ENCODE measurements around the gene MAEA.
A peak's percentile ranks its signal among the peaks of the same experiment; 100 is the strongest.

Gene MAEA

DNA sequence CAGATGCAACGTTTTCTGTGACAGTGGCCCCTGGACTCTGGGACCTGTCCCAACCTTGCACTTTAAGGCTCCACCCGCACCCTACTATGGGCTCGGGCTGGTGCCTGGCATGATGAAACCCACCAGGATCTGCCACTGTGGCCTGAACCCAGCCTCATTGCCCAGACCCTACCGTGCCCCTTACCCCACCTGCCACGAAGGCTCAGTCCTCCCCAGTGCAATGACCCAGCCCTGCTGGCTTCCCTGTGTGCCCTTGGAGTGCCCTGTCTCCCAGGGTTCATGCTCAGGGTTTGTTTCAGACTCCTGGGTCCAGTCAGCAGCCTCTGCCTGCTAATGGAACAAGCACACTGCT lies 60.5 kb downstream of the MAEA start:
- Histone ChIP-seq H3K36me3 (ENCODE audit: control insufficient read depth in 1 of 2, insufficient read depth in 2 of 2, low read depth in 1 of 2, low read length in 2 of 2) (peaks cover 41 to 48% of the 10 kb centered on the region in 2 experiments), H4K8ac (ENCODE audit: low read length) (no peak overlapping the region), H3K4ac (ENCODE audit: low read depth in 1 of 2, low read length in 2 of 2) (peak overlapping the region in 1 of 2 experiments; percentile 6), H3K9me3 (ENCODE audit: control insufficient read depth, low read length) (no peaks in the 10 kb centered on the region), H3K14ac (ENCODE audit: low read length in 2 of 2) (no peak overlapping the region), H3K18ac (ENCODE audit: low read depth in 1 of 2, low read length in 2 of 2) (no peak overlapping the region), H3K4me2 (ENCODE audit: low read length, poor library complexity, severe bottlenecking) (no peak overlapping the region), H2BK120ac (ENCODE audit: low read depth, low read length) (no peak overlapping the region), H2BK15ac (ENCODE audit: low read depth, poor library complexity, severe bottlenecking) (no peak overlapping the region), H3K9ac (ENCODE audit: low read length) (peak overlapping the region; percentile 43), H3K79me1 (replicated peaks; ENCODE audit: low read length, poor library complexity, severe bottlenecking) (peaks cover 35% of the 10 kb centered on the region), H2BK5ac (ENCODE audit: low read depth, low read length, poor library complexity, severe bottlenecking) (no peak overlapping the region), H3K27ac (ENCODE audit: low read length, poor library complexity, severe bottlenecking) (no peak overlapping the region), H2AK5ac (ENCODE audit: low read length, severe bottlenecking) (no peak overlapping the region), H3K23ac (ENCODE audit: low read length in 2 of 2) (peak overlapping the region in 1 of 2 experiments; percentile 35), H2AFZ (ENCODE audit: low read depth, low read length) (no peak overlapping the region), H3K27me3 (ENCODE audit: control insufficient read depth in 1 of 2, insufficient read depth in 1 of 2, low read length in 2 of 2) (no peaks in the 10 kb centered on the region), H2BK12ac (ENCODE audit: low read length in 2 of 2) (peak overlapping the region; percentile 18 to 32), H3K4me1 (ENCODE audit: control insufficient read depth, insufficient read depth, low read depth, low read length) (peaks cover 28% of the 10 kb centered on the region), H4K91ac (ENCODE audit: low read length) (no peak overlapping the region), H3K4me3 (ENCODE audit: insufficient read depth in 1 of 2, low read depth in 1 of 2, low read length in 2 of 2) (no peak overlapping the region)
- no peak for DNase-seq
- 93% methylated on average over 5 of the region's 5 CpGs for WGBS

DNA sequence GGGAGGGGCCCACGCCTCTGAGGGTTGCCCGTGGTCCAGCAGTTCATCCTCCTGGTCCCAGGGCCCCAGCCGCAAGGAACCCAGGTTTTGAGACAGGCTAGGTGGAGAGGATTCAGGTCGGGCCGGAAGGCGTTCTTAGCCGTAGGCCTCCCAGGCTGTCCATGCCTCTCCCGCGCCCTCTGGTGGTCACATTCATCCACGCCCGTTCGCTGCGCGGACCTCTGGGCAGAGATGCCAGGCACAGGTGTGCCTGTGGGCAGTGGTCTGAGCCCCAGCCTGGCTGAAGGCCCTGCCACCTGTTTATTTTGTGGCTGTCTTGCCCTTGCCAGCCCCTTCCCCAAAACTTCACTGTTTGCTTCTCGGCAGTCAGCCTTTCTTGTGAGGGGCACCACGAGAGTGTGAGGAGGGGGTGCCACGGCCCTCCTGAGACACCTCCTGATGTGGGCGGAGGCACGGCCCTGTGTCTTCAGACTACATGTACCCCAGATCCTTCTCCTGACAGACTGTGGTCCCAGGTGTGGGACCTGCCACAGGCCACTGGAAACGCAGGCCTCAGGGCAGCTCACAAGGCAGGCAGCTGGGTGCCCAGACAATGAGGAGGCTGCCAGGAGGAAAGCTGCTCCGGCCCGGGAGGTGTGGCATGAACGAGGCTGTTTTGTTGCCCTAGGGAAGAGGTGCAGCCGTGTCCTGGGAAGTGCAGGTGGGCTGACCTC lies 62.3 kb downstream of the MAEA start:
- DNase-seq: peak; percentile 72
- Histone ChIP-seq H3K9me3 (ENCODE audit: control insufficient read depth, low read length) (no peaks in the 10 kb centered on the region), H3K4me3 (ENCODE audit: insufficient read depth in 1 of 2, low read depth in 1 of 2, low read length in 2 of 2) (no peak overlapping the region), H4K8ac (ENCODE audit: low read length) (peak overlapping the region; percentile 20), H2AK5ac (ENCODE audit: low read length, severe bottlenecking) (no peak overlapping the region), H2BK120ac (ENCODE audit: low read depth, low read length) (no peak overlapping the region), H3K36me3 (ENCODE audit: control insufficient read depth in 1 of 2, insufficient read depth in 2 of 2, low read depth in 1 of 2, low read length in 2 of 2) (peaks cover 55 to 66% of the 10 kb centered on the region in 2 experiments), H3K4me2 (ENCODE audit: low read length, poor library complexity, severe bottlenecking) (no peak overlapping the region), H2AFZ (ENCODE audit: low read depth, low read length) (peak overlapping the region; percentile 62), H3K27me3 (ENCODE audit: control insufficient read depth in 1 of 2, insufficient read depth in 1 of 2, low read length in 2 of 2) (no peaks in the 10 kb centered on the region), H3K27ac (ENCODE audit: low read length, poor library complexity, severe bottlenecking) (no peak overlapping the region), H3K9ac (ENCODE audit: low read length) (peak overlapping the region; percentile 59), H3K4me1 (ENCODE audit: control insufficient read depth, insufficient read depth, low read depth, low read length) (peaks cover 23% of the 10 kb centered on the region), H3K4ac (ENCODE audit: low read depth in 1 of 2, low read length in 2 of 2) (no peak overlapping the region), H2BK12ac (ENCODE audit: low read length in 2 of 2) (no peak overlapping the region), H3K14ac (ENCODE audit: low read length in 2 of 2) (no peak overlapping the region), H3K18ac (ENCODE audit: low read depth in 1 of 2, low read length in 2 of 2) (peak overlapping the region in 1 of 2 experiments; percentile 3), H2BK5ac (ENCODE audit: low read depth, low read length, poor library complexity, severe bottlenecking) (no peak overlapping the region), H4K91ac (ENCODE audit: low read length) (no peak overlapping the region), H2BK15ac (ENCODE audit: low read depth, poor library complexity, severe bottlenecking) (no peak overlapping the region), H3K23ac (ENCODE audit: low read length in 2 of 2) (no peak overlapping the region), H3K79me1 (replicated peaks; ENCODE audit: low read length, poor library complexity, severe bottlenecking) (peaks cover 41% of the 10 kb centered on the region)
- WGBS: 39% methylated on average over 24 of the region's 24 CpGs

DNA sequence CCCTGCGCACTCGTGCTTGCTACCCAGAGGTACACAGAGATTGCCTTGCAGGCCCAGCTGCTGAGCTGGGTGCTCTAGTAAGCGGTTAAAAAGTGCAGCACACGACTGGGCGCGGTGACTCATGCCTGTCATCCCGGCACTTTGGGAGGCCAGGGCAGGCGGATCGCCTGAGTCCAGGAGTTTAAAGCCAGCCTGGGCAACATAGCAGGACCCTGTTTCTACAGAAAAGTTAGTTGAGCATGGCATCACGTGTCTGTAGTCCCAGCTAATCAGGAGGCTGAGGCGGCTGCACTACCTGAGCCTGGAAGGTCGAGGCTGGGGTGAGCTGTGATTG lies 62.8 kb downstream of the MAEA start:
- 80% methylated on average over 12 of the region's 12 CpGs for WGBS
- DNase-seq: no peak
- no peak overlapping the region for H2BK12ac ChIP-seq (ENCODE audit: low read length in 2 of 2)
- no peak overlapping the region for H3K14ac ChIP-seq (ENCODE audit: low read length in 2 of 2)
- H3K4ac ChIP-seq (ENCODE audit: low read depth in 1 of 2, low read length in 2 of 2): no peak overlapping the region
- no peak overlapping the region for H3K27ac ChIP-seq (ENCODE audit: low read length, poor library complexity, severe bottlenecking)
- no peak overlapping the region for H2BK15ac ChIP-seq (ENCODE audit: low read depth, poor library complexity, severe bottlenecking)
- H2BK120ac ChIP-seq (ENCODE audit: low read depth, low read length): no peak overlapping the region
- H2AK5ac ChIP-seq (ENCODE audit: low read length, severe bottlenecking): no peak overlapping the region
- peaks cover 45% of the 10 kb centered on the region for H3K79me1 ChIP-seq (replicated peaks; ENCODE audit: low read length, poor library complexity, severe bottlenecking)
- no peak overlapping the region for H2AFZ ChIP-seq (ENCODE audit: low read depth, low read length)
- H3K4me3 ChIP-seq (ENCODE audit: insufficient read depth in 1 of 2, low read depth in 1 of 2, low read length in 2 of 2): no peak overlapping the region
- H3K4me2 ChIP-seq (ENCODE audit: low read length, poor library complexity, severe bottlenecking): no peak overlapping the region
- no peak overlapping the region for H4K8ac ChIP-seq (ENCODE audit: low read length)
- no peaks in the 10 kb centered on the region for H3K27me3 ChIP-seq (ENCODE audit: control insufficient read depth in 1 of 2, insufficient read depth in 1 of 2, low read length in 2 of 2)
- H3K23ac ChIP-seq (ENCODE audit: low read length in 2 of 2): no peak overlapping the region
- peaks cover 59 to 71% of the 10 kb centered on the region in 2 experiments for H3K36me3 ChIP-seq (ENCODE audit: control insufficient read depth in 1 of 2, insufficient read depth in 2 of 2, low read depth in 1 of 2, low read length in 2 of 2)
- H2BK5ac ChIP-seq (ENCODE audit: low read depth, low read length, poor library complexity, severe bottlenecking): no peak overlapping the region
- H3K4me1 ChIP-seq (ENCODE audit: control insufficient read depth, insufficient read depth, low read depth, low read length): peaks cover 23% of the 10 kb centered on the region
- no peaks in the 10 kb centered on the region for H3K9me3 ChIP-seq (ENCODE audit: control insufficient read depth, low read length)
- H3K18ac ChIP-seq (ENCODE audit: low read depth in 1 of 2, low read length in 2 of 2): no peak overlapping the region
- H3K9ac ChIP-seq (ENCODE audit: low read length): no peak overlapping the region
- H4K91ac ChIP-seq (ENCODE audit: low read length): no peak overlapping the region

DNA sequence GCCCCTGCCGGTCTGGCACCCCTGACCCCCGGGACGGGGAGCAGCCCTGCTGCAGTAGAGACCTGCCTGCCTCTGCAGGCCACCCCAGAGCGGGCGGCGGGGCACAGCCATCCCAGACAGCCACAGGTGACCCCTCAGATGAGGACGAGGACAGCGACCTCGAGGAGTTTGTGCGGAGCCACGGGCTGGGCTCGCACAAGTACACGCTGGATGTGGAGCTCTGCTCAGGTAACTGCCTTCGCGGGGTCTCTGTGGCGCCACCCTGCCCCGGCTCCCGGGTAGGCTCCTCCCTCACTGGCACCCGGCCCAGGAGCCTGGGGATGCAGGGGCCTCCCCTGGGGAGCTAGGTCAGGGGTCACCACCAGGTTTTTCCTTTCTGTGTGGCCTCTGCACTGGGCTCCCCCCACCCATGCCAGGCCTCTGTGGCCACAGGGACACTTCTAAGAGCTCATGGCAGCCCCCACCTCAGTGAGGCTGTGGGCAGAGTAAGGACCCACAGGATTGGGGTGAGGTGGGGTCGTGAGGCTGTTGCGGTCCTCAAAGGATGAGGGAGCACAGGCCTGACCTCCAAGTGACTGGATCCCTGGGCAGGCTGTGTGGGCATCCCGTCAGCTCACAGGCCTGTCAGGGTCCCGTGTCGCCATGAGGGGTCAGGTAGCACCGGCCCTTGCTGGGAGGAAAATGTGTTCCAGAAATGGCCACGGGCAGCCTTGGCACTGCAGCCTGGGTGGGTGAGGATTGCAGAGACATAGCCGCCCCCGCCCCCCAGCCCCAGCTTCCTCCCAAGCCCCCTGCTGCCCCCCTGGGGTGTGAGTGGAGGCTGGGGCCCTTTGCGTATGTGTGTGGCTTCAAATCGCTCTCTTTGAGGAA lies 63.7 kb downstream of the MAEA start:
- no peak overlapping the region for H4K91ac ChIP-seq (ENCODE audit: low read length)
- H2BK12ac ChIP-seq (ENCODE audit: low read length in 2 of 2): no peak overlapping the region
- no peak overlapping the region for H3K4ac ChIP-seq (ENCODE audit: low read depth in 1 of 2, low read length in 2 of 2)
- H3K23ac ChIP-seq (ENCODE audit: low read length in 2 of 2): no peak overlapping the region
- H3K36me3 ChIP-seq (ENCODE audit: control insufficient read depth in 1 of 2, insufficient read depth in 2 of 2, low read depth in 1 of 2, low read length in 2 of 2): peaks cover 63 to 80% of the 10 kb centered on the region in 2 experiments
- 94% methylated on average over 28 of the region's 30 CpGs for WGBS
- DNase-seq: no peak
- H2BK120ac ChIP-seq (ENCODE audit: low read depth, low read length): no peak overlapping the region
- H3K27me3 ChIP-seq (ENCODE audit: control insufficient read depth in 1 of 2, insufficient read depth in 1 of 2, low read length in 2 of 2): no peaks in the 10 kb centered on the region
- no peak overlapping the region for H3K4me2 ChIP-seq (ENCODE audit: low read length, poor library complexity, severe bottlenecking)
- H2BK5ac ChIP-seq (ENCODE audit: low read depth, low read length, poor library complexity, severe bottlenecking): no peak overlapping the region
- H3K14ac ChIP-seq (ENCODE audit: low read length in 2 of 2): no peak overlapping the region
- H3K4me3 ChIP-seq (ENCODE audit: insufficient read depth in 1 of 2, low read depth in 1 of 2, low read length in 2 of 2): no peak overlapping the region
- no peak overlapping the region for H2AK5ac ChIP-seq (ENCODE audit: low read length, severe bottlenecking)
- H4K8ac ChIP-seq (ENCODE audit: low read length): no peak overlapping the region
- no peak overlapping the region for H3K9ac ChIP-seq (ENCODE audit: low read length)
- H3K27ac ChIP-seq (ENCODE audit: low read length, poor library complexity, severe bottlenecking): no peak overlapping the region
- no peak overlapping the region for H2BK15ac ChIP-seq (ENCODE audit: low read depth, poor library complexity, severe bottlenecking)
- no peak overlapping the region for H2AFZ ChIP-seq (ENCODE audit: low read depth, low read length)
- H3K79me1 ChIP-seq (replicated peaks; ENCODE audit: low read length, poor library complexity, severe bottlenecking): peaks cover 42% of the 10 kb centered on the region
- H3K18ac ChIP-seq (ENCODE audit: low read depth in 1 of 2, low read length in 2 of 2): no peak overlapping the region
- peaks cover 16% of the 10 kb centered on the region for H3K4me1 ChIP-seq (ENCODE audit: control insufficient read depth, insufficient read depth, low read depth, low read length)
- no peaks in the 10 kb centered on the region for H3K9me3 ChIP-seq (ENCODE audit: control insufficient read depth, low read length)

All from mesenchymal stem cell (in vitro differentiated cells and primary cell).